Measurements from ENCODE around the gene SGSM1.

SGSM1 gene

GRCh38 chr22:24935771-24936483 is 129.9 kb downstream of the SGSM1 start:
- Histone ChIP-seq H4K91ac (ENCODE audit: low read depth, low read length) (no peak overlapping the region), H2BK5ac (ENCODE audit: low read depth, low read length, poor library complexity) (no peak overlapping the region), H3K27me3 (ENCODE audit: insufficient read depth, low read length) (peaks cover 4% of the 10 kb centered on the region), H3K4me3 (ENCODE audit: low read depth, low read length) (no peak overlapping the region), H3K23ac (ENCODE audit: low read length) (no peak overlapping the region), H3K79me1 (ENCODE audit: low read length) (no peaks in the 10 kb centered on the region), H3K27ac (ENCODE audit: low read depth, low read length) (no peak overlapping the region), H2BK120ac (ENCODE audit: insufficient read depth, low read length, poor library complexity) (no peak overlapping the region), H4K8ac (ENCODE audit: low read depth, low read length) (no peak overlapping the region), H2AFZ (ENCODE audit: insufficient read depth, low read length, poor library complexity) (no peak overlapping the region), H3K14ac (ENCODE audit: low read length) (no peak overlapping the region), H2BK12ac (ENCODE audit: low read length) (no peak overlapping the region), H3K4me2 (ENCODE audit: low read length) (no peak overlapping the region), H3K4me1 (ENCODE audit: control insufficient read depth in 1 of 2, insufficient read depth in 2 of 2, low read length in 2 of 2) (peaks cover 0 to 2% of the 10 kb centered on the region in 2 experiments), H3K4ac (ENCODE audit: low read depth, low read length) (no peak overlapping the region), H3K9me3 (ENCODE audit: insufficient read depth, low read depth, low read length) (no peaks in the 10 kb centered on the region), H2AK5ac (ENCODE audit: low read length) (no peak overlapping the region), H3K9ac (ENCODE audit: low read length) (no peak overlapping the region), H3K18ac (ENCODE audit: low read length) (no peak overlapping the region), H4K12ac (ENCODE audit: low read depth, low read length) (no peak overlapping the region), H3K79me2 (ENCODE audit: control insufficient read depth, insufficient read depth, low read length, poor library complexity) (no peaks in the 10 kb centered on the region), H3K36me3 (ENCODE audit: control insufficient read depth in 1 of 2, insufficient read depth in 2 of 2, low read length in 2 of 2) (no peaks in the 10 kb centered on the region)
- DNase-seq, result no peak

DNA sequence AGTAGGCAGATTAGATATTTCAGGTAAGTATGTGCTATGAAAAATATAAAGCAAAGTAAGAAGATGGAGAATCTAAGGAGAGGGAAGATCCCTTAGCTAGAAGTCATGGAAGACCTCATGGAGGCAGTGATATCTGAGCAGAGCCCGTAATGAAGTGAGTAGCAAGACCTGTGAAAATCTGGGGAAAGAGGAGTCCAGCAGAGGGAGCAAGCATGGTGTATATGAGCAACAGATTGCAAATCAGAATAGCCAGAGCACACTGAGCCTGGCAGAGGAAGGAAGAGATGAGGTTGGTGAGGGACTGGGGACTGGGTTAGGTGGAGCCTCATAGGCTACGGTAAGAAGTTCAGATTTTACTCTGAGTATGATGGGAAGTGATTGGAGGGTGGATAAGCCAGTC is 131.1 kb downstream of the SGSM1 start:
- no peak overlapping the region for H3K27ac ChIP-seq (ENCODE audit: low read depth, low read length)

GRCh38 chr22:24938741-24939341 is 132.8 kb downstream of the SGSM1 start:
- no peak overlapping the region for H3K14ac ChIP-seq (ENCODE audit: low read length)
- no peak overlapping the region for H3K18ac ChIP-seq (ENCODE audit: low read length)
- H2BK120ac ChIP-seq (ENCODE audit: insufficient read depth, low read length, poor library complexity), result no peak overlapping the region
- H3K23ac ChIP-seq (ENCODE audit: low read length), result no peak overlapping the region
- H2BK5ac ChIP-seq (ENCODE audit: low read depth, low read length, poor library complexity), result no peak overlapping the region
- H3K27me3 ChIP-seq (ENCODE audit: insufficient read depth, low read length), result peaks cover 4% of the 10 kb centered on the region
- whole genome bisulfite sequencing (ENCODE audit: extremely low coverage, insufficient coverage, insufficient read length), result no CpG with 5 or more reads among the region's 11 CpGs
- peak; percentile 22 to 85 for DNase-seq
- no peak overlapping the region for H2AFZ ChIP-seq (ENCODE audit: insufficient read depth, low read length, poor library complexity)
- no peak overlapping the region for H4K8ac ChIP-seq (ENCODE audit: low read depth, low read length)
- no peak overlapping the region for H3K4me3 ChIP-seq (ENCODE audit: low read depth, low read length)
- H3K36me3 ChIP-seq (ENCODE audit: control insufficient read depth in 1 of 2, insufficient read depth in 2 of 2, low read length in 2 of 2), result no peaks in the 10 kb centered on the region
- H3K79me1 ChIP-seq (ENCODE audit: low read length), result no peaks in the 10 kb centered on the region
- no peak overlapping the region for H3K4me2 ChIP-seq (ENCODE audit: low read length)
- H4K12ac ChIP-seq (ENCODE audit: low read depth, low read length), result no peak overlapping the region
- H2BK12ac ChIP-seq (ENCODE audit: low read length), result no peak overlapping the region
- H2AK5ac ChIP-seq (ENCODE audit: low read length), result no peak overlapping the region
- H4K91ac ChIP-seq (ENCODE audit: low read depth, low read length), result no peak overlapping the region
- H3K4ac ChIP-seq (ENCODE audit: low read depth, low read length), result no peak overlapping the region
- no peaks in the 10 kb centered on the region for H3K4me1 ChIP-seq (ENCODE audit: control insufficient read depth in 1 of 2, insufficient read depth in 2 of 2, low read length in 2 of 2)
- H3K9me3 ChIP-seq (ENCODE audit: insufficient read depth, low read depth, low read length), result no peaks in the 10 kb centered on the region
- no peaks in the 10 kb centered on the region for H3K79me2 ChIP-seq (ENCODE audit: control insufficient read depth, insufficient read depth, low read length, poor library complexity)
- H3K9ac ChIP-seq (ENCODE audit: low read length), result no peak overlapping the region
- H3K27ac ChIP-seq (ENCODE audit: low read depth, low read length), result no peak overlapping the region

More for the DNA sequence above, 131.1 kb downstream of the SGSM1 start:
- Histone ChIP-seq H3K4ac (ENCODE audit: low read depth, low read length) (no peak overlapping the region), H3K79me2 (ENCODE audit: control insufficient read depth, insufficient read depth, low read length, poor library complexity) (no peaks in the 10 kb centered on the region), H2AFZ (ENCODE audit: insufficient read depth, low read length, poor library complexity) (no peak overlapping the region), H4K91ac (ENCODE audit: low read depth, low read length) (no peak overlapping the region), H3K4me1 (ENCODE audit: control insufficient read depth in 1 of 2, insufficient read depth in 2 of 2, low read length in 2 of 2) (no peaks in the 10 kb centered on the region), H3K36me3 (ENCODE audit: control insufficient read depth in 1 of 2, insufficient read depth in 2 of 2, low read length in 2 of 2) (no peaks in the 10 kb centered on the region), H3K9ac (ENCODE audit: low read length) (no peak overlapping the region), H2BK120ac (ENCODE audit: insufficient read depth, low read length, poor library complexity) (no peak overlapping the region), H2AK5ac (ENCODE audit: low read length) (no peak overlapping the region), H2BK5ac (ENCODE audit: low read depth, low read length, poor library complexity) (no peak overlapping the region), H3K27me3 (ENCODE audit: insufficient read depth, low read length) (peaks cover 4% of the 10 kb centered on the region), H4K12ac (ENCODE audit: low read depth, low read length) (no peak overlapping the region), H3K79me1 (ENCODE audit: low read length) (no peaks in the 10 kb centered on the region), H3K9me3 (ENCODE audit: insufficient read depth, low read depth, low read length) (no peaks in the 10 kb centered on the region), H3K18ac (ENCODE audit: low read length) (no peak overlapping the region), H3K4me3 (ENCODE audit: low read depth, low read length) (no peak overlapping the region), H3K4me2 (ENCODE audit: low read length) (no peak overlapping the region), H2BK12ac (ENCODE audit: low read length) (no peak overlapping the region), H3K14ac (ENCODE audit: low read length) (no peak overlapping the region), H3K23ac (ENCODE audit: low read length) (no peak overlapping the region), H4K8ac (ENCODE audit: low read depth, low read length) (no peak overlapping the region)
- DNase-seq, result peak in 1 of 2 donors; percentile 48
- no CpG with 5 or more reads among the region's 2 CpGs for WGBS (ENCODE audit: extremely low coverage, insufficient coverage, insufficient read length)

GRCh38 chr22:24942301-24942700 is 136.3 kb downstream of the SGSM1 start:
- Histone ChIP-seq H2AFZ (ENCODE audit: insufficient read depth, low read length, poor library complexity) (no peak overlapping the region), H3K23ac (ENCODE audit: low read length) (no peak overlapping the region), H3K27ac (ENCODE audit: low read depth, low read length) (no peak overlapping the region), H3K36me3 (ENCODE audit: control insufficient read depth in 1 of 2, insufficient read depth in 2 of 2, low read length in 2 of 2) (no peaks in the 10 kb centered on the region), H3K79me1 (ENCODE audit: low read length) (no peaks in the 10 kb centered on the region), H2BK12ac (ENCODE audit: low read length) (no peak overlapping the region), H3K4me1 (ENCODE audit: control insufficient read depth in 1 of 2, insufficient read depth in 2 of 2, low read length in 2 of 2) (peaks cover 4 to 7% of the 10 kb centered on the region in 2 experiments), H3K18ac (ENCODE audit: low read length) (no peak overlapping the region), H4K91ac (ENCODE audit: low read depth, low read length) (no peak overlapping the region), H3K4me3 (ENCODE audit: low read depth, low read length) (no peak overlapping the region), H2BK5ac (ENCODE audit: low read depth, low read length, poor library complexity) (no peak overlapping the region), H3K9me3 (ENCODE audit: insufficient read depth, low read depth, low read length) (peaks cover 3% of the 10 kb centered on the region), H4K12ac (ENCODE audit: low read depth, low read length) (no peak overlapping the region), H3K14ac (ENCODE audit: low read length) (no peak overlapping the region), H2BK120ac (ENCODE audit: insufficient read depth, low read length, poor library complexity) (no peak overlapping the region), H3K9ac (ENCODE audit: low read length) (no peak overlapping the region), H2AK5ac (ENCODE audit: low read length) (no peak overlapping the region), H3K27me3 (ENCODE audit: insufficient read depth, low read length) (no peaks in the 10 kb centered on the region), H3K4ac (ENCODE audit: low read depth, low read length) (no peak overlapping the region), H3K4me2 (ENCODE audit: low read length) (no peak overlapping the region), H3K79me2 (ENCODE audit: control insufficient read depth, insufficient read depth, low read length, poor library complexity) (no peaks in the 10 kb centered on the region), H4K8ac (ENCODE audit: low read depth, low read length) (no peak overlapping the region)
- DNase-seq, result no peak
- WGBS (ENCODE audit: extremely low coverage, insufficient coverage, insufficient read length), result no CpG with 5 or more reads among the region's 3 CpGs

Measured in trophoblast cell (in vitro differentiated cells and primary cell).